COLO829 (cell line): Measurements from ENCODE around the gene UCK2.

Source experiments
- DNase-seq: peaks from one replicate; pipeline ENCODE4 v3.0.0; 2012; ENCODE audit warnings: low spot score

Gene UCK2

DNA sequence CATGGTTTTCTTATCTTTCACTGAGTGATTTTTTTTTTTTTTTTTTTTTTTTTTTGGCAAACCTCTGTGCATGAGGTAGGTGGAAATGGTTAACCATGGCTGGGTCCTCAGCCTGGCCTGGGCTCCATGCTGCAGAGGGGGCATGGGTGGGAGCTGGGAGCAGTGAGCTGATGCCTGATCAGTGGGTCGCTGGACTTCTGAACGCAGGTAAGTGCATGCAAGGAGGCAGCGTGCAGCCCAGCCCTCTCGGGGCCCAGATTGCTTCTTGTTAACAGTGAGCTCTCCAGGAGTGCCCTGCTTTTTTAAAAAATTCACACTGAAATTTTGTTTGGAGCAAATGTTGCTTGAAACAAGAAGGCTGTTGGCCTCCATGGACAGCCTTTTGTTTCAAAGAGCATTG, 75.2 kb downstream of the UCK2 start:
- DNase-seq, result no peak

- DNase-seq, result no peak
Measured at GRCh38 chr1:165903672-165904071, 76.3 kb downstream of the UCK2 start.

- no peak for DNase-seq
Measured at GRCh38 chr1:165904948-165905347, 77.5 kb downstream of the UCK2 start.

GRCh38 chr1:165905853-165906252, 78.4 kb downstream of the UCK2 start:
- no peak for DNase-seq

- DNase-seq, result peak; percentile 44
Measured at GRCh38 chr1:165907256-165907857, 79.9 kb downstream of the UCK2 start.

DNA sequence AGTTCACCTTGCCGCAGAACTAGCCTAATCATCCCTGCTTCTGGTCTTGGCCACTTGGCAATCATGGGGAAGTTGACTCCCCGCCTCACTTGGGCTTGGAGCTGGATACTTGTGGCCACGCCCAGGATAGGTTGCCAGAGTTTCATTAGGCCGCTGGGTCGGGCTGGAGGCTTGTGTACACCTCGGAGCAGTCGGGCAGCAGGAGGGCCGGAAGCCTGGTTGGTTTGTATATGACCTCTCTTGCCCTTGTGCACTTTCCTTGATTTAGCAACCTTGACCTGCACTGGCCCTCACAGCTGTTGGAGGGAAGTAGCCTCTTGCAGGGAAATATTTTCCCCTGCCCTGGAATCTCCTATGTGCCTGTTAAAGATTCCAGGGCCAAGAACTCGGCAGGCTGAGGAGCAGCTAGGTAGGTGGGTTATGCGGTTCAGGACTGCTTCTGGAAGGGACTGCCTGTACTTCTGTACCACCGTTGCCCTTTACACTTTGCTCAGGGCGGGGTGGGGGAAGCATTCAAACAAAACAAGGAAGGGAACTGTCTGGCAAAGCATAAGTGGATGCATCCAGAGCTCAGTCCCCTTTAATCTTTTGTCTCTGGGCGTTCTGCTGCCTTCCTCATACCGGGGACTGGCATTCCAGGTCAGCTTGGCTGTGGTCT, 83.5 kb downstream of the UCK2 start:
- DNase-seq, result no peak

GRCh38 chr1:165911609-165912281, 84.3 kb downstream of the UCK2 start:
- DNase-seq, result no peak

DNA sequence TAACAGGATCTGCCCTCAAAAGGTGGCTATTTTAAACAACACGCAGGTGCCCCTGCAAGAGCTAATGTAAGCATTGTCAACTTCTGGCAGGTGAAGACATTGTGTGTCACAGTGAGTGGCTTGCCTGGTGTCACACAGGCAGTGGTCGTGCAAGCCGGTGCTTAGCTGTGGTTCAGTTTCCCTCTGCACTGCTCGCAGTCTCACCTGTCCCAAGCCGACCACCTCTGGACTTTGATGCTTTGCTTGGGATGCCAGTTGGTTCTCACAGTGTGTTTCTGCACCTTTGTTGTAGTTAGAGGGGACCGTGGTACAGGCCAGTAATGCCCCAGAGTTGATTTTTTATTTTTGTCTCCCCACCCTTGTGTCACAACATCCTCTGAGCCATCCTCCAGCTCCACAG, 85.2 kb downstream of the UCK2 start:
- no peak for DNase-seq

DNA sequence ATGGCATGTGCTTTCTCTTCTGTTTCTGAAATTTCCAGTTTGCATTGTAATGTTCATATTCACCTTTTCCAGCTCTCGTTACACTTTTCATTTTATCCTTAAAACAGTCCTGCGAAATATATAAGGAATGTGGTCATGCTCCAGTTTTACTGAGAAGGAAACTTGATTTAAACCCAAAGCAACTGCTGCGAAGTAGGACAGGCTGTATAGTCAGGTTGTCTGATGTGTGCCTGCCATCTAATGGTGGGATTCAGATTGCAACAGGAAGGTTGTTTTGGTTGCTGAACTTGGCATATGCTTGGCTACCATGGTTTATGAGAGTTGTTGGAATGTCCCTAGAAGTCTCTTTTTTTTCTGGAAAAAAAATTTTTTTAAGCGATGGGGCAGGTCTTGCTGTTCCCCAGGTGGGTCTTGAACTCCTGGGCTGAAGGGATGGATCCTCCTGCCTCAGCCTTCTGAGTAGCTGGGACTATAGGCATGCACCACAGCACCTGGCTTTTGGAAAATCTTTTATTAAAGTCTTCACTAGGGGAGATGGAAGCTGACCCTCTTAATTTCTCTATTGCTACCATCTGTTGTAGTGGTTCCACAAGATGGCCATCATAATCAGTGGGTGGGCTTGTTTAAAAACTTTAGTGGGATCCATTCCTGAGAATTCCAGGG, 86.9 kb downstream of the UCK2 start:
- DNase-seq, result peak; percentile 92

DNA sequence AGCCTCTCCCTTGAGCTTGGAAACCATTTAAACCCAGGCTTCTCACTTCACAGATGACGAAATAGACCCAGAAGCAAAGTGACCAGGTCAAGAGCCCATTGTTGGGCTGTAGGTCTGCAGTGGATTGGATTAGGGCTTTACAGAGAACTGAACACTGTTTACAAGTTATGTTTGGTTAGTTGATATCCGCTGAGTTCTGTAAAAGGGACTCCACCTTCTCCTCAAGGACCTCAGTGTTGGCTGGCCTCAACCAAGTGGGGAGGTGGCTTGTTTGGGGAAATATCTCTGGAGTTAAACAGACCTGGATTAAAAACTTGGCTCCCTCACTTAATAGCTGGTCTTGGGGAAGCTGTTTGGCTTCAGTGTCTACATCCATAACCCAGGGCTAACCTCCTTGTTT, 88.1 kb downstream of the UCK2 start:
- no peak for DNase-seq

DNA sequence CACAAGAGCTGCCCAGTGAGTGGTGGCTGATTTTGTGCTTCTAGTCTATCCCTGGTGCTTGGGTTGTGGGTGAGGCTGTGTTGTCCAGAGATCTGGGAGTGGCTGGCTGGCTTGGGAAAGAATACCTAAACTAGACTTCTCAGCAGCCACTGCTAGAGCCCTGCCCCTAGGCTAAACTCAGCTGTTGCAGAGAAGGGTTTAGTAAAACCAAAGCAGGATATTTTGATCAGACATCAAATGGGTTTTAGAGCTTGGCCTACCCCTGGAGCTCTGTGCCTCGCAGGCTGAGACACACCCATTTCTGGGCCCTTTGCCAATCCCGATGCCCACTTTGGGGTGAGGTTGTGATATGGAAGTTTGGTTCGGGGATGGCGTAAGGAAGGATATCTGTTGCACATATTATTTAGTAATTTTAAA, 88.5 kb downstream of the UCK2 start:
- DNase-seq, result no peak

GRCh38 chr1:165917166-165917565, 89.8 kb downstream of the UCK2 start:
- no peak for DNase-seq

DNA sequence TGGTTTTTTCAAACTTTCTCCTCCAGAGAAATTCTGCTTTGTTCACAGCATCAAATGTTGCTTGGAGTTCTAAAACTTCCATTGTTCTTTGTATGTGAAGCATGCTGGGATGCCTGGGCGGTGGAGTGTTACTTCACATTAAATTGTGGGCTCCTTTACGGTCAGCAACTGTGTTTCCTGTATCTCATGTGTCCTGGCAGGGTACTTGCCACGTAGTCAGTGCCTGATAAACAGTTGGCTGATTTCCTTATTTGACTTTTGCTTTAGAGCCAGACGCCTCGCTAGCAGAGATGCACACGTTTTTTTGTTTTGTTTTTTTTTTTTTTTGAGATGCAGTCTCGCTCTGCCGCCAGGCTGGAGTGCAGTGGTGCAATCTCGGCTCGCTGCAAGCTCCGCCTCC, 96.7 kb downstream of the UCK2 start:
- no peak for DNase-seq

DNA sequence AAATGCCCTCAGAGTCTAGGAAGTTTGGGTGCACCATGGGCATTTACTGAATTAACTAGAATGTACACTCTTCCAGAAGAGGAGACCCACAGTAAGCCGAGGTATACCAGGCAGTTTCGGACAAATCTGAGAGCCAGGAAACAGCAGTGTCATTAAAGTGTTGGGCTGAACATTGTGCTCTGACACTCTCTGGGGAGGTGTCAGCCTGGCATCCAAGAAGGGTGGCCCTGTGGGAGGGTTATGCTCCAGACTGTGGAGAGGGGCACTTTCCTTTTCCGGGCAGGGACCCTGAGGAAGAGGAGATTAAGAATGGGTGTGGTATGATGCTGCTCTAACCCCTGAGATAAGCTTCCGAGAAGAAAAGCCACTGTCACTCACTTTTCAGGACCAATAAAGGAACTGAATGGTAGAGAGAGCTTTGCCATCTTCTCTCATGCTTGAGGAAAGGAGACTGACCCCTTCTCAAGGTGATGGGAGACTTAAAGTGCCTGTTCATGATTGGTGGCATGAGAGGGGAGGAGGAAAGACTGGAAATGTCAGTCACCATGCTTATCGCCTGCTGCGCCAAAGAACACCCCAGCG, 98.2 kb downstream of the UCK2 start:
- DNase-seq, result no peak

GRCh38 chr1:165927169-165927568, 99.8 kb downstream of the UCK2 start:
- no peak for DNase-seq

DNA sequence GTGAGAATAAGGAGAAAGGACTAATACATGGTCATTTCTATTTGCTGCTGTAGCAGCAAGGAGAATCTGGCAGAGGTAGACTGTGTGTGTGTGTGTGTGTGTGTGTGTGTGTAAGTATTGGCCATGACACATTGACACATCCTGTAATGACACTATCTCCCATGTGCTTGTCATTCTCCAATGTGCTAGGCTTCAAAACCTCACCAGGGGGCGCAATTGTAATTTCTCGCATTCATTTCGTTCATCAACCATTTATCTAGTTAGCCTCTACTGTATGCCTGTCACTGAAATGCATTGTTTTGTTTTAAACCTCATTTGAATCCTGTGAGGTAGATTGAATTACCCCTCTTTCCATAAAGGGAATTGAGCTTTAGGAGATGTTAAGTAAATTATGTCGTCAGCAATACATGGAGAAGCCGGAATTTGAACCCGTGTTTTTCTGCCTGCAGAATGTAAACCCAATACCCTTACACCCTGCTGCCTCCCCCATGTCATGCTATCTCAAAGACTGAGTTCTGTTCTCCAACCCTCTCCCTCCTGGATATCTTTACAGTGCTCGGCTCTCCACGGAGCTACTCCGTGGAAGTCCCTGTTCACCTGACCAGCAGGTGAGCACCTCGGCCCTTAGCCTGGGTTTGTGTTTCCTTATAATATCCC, 100.8 kb downstream of the UCK2 start:
- peak; percentile 80 for DNase-seq

DNA sequence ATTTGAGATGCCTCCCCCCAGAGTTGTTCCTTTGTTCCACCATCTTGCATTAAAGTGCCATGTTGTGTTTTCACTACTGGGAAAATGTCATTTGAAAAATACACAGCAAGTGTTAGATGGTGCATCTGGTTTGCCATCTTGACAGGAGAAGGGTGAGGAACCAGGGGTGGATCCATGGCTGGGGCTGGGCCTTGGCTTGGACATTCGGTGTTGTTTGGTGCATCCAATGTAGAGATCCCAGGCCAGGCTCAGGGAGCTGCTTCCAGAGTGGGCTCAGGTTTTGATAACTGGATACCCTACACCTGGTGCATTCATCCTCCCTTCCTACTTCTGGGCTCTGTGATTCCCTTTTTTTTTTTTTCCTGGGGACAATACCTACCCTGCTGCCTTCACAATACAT, 103.5 kb downstream of the UCK2 start:
- no peak for DNase-seq

- no peak for DNase-seq
Measured at GRCh38 chr1:165933446-165934170, 106.2 kb downstream of the UCK2 start.

DNA sequence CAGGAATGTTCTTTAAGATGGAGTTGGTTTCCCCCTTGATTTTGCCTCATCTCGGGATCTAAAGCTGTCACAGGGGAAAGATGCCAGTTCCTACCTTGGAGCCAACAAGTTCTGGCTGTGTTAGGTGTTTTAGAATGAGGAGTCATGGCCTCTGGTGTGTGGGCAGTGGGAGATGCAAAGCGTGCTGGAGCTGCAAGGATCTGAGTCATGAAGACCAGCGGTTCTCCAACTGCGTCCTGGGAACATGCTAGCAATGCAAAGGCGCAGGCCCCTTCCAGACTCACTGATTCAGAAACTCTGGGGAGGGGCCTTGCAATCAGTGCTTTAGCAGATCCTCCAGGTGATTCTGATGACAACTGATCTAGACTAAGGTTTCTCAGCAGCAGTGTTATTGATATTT, 109.1 kb downstream of the UCK2 start:
- DNase-seq, result no peak

- DNase-seq, result no peak
Measured at GRCh38 chr1:165937829-165938228, 110.4 kb downstream of the UCK2 start.

DNA sequence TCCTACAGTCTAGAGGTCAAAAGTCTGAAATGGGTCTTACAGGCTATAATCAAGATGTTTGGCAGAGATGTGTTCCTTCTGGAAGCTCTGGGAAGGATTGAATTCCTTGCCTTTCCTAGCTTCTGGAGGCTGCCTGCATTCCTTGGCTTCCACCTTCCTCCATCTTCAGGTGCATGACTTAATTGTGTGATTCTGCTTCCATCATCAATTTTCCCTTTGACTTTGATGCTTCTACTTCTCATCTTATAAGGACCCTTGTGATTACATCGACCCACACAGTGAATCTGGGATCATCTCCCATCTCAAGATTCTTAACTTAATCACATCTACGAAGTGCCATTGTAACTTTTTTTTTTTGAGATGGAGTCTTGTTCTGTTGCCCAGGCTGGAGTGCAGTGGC, 111.4 kb downstream of the UCK2 start:
- DNase-seq, result no peak

DNA sequence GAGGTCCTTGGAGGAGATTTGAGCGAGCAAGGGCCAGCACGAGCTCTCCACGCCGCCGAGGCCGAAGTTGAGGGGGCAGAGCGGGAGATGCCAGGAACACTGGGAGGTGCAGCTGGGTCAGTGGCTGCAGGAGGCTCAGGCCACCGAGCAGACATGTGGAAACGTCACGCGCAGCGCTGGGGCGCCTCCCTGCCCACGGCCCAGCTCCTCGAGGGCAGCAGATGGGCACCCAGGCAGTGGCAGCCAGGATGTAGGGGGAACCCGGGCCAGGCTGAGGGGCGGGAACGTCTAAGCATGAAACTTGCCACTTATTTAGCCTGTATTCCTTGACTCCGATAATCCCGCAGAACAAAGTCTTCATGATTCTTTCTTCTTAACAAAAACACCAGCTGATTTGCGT, 114.1 kb downstream of the UCK2 start:
- DNase-seq, result no peak
